A549 treated with CORT108297 at 1 μM for 4 hours (cell line): ENCODE measurements around the gene TBCB. TPM values are rescaled to one million over a fixed set of nuclear protein-coding genes. Genes with fewer than 3 reads are reported as not detected.

Experiments
- total RNA-seq: library from RNA; stranded (reverse); fragments of 200-300 nt; extraction: Qiagen RNA extraction; gene quantifications from 5 replicates; pipeline ENCODE4 v1.2.3, GENCODE V29; 2022

Gene TBCB
- 409 to 569 TPM (median 558 TPM) in 5 replicates for total RNA-seq

GRCh38 chr19:36115453-36116343, at the start of gene TBCB:
TSS of gene TBCB (plus strand) at chr19:36115468. CDS start at chr19:36115561, 93 bp downstream.

DNA sequence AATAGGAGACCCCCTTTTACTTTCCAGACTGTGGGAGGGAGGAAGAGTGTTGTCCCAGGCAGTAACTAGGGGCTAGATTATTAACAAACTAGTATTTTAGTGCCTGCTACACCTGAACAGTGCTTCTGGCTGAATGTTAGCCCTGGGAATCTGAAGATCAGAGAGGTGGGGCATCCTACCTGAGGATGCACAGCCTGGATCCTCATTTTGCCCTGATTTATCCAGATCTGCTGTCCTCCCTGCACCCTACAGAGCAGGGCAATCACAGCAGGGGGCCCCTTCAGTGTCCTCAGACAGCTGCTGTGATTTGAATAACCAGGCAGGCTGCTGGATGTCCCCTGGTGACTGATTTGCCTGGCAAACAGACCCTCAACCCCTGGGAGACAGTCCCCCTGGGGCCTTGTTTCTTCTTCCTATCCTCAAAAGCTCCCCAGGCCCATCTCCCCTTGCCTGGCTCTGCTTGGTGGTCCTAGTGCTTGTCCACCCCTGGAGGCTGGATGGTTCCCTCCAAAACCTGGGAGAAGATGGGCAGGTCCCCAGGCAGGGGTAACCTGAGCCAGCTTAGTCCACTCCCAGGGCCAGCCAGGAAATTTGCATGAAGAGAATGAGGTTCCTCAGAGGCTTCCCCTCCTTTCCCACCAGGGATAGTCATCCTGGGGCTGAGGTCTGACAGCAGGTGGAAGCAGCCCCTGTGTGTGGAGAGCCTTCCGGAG, 4.6 kb upstream of the TBCB start, which contains the start of gene OVOL3:
Gene OVOL3 (plus strand): TSS at position 657 of the 713 bp plus-strand sequence. CDS start 60 bp downstream, outside the sequence.

DNA sequence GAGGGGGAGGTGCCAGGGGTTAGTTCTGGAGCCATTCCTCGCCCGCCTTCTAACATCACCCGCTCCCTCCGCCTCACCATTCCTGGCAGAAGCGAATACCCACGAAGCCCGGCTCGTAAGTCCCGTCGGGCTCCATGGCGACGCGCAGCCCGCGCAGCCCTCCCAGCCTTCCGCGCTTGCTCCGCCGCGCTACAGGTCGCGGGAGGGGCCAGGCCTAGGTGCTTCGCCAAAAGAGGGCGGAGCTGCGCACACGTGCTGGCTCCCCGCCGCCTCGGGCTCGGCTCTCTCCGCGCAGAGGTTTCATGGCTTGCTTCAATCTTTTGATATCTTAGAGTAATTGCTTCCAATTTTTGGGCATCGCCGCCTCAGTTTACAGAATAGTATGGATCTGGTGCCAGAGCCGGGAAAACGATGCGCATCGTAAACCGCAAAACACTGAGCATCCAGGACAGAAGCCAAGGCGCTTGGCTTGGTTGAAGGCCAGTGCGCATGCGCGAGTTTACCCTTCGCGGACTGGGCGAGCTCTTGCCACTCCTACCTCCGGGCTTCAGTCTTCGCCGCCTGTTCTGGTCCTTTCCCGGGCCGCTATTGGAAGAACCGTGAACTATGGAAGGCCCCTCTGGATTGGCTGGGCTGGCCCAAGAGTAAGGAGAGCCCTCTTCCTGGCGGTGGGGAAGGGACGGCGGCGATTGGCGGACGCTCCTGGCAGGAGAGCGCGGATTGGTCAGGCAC, 381 bp upstream of the TBCB start, which contains the start of gene POLR2I:
Gene POLR2I (minus strand): TSS at position 155 of the 732 bp plus-strand sequence. CDS start 19 bp downstream, at position 136.

GRCh38 chr19:36139473-36140303, 24.4 kb downstream of the TBCB start, which contains the start of gene CAPNS1:
TSS of gene CAPNS1 (plus strand) at chr19:36140066. CDS start at chr19:36141012, 946 bp downstream.

GRCh38 chr19:36152352-36153091, 37.3 kb downstream of the TBCB start, which contains the start of gene COX7A1:
TSS of gene COX7A1 (minus strand) at chr19:36152447. CDS start at chr19:36152407, 40 bp downstream.

Other genes starting within 250 kb of the TBCB start
- 62.9 to 100 TPM (median 98.2 TPM) in 5 replicates for gene APLP1, start 246.9 kb upstream of the TBCB start, total RNA-seq
- gene NFKBID, start 214.9 kb upstream of the TBCB start, total RNA-seq: 6.6 to 10.3 TPM (median 7.4 TPM) in 5 replicates
- 0.28 to 0.76 TPM (median 0.62 TPM) in 4 of 5 replicates, not detected in the other for gene HCST, start 212.9 kb upstream of the TBCB start, total RNA-seq
- gene TYROBP, start 207.2 kb upstream of the TBCB start, total RNA-seq: not detected in 5 replicates
- gene LRFN3, start 179.1 kb upstream of the TBCB start, total RNA-seq: 15.6 to 25.9 TPM (median 22.3 TPM) in 5 replicates
- 28.9 to 53.3 TPM (median 48.7 TPM) in 5 replicates for gene SDHAF1, start 120.3 kb upstream of the TBCB start, total RNA-seq
- 0.10 to 0.50 TPM (median 0.33 TPM) in 5 replicates for gene SYNE4, start 106.7 kb upstream of the TBCB start, total RNA-seq
- gene ALKBH6, start 101.3 kb upstream of the TBCB start, total RNA-seq: 24.0 to 27.0 TPM (median 26.6 TPM) in 5 replicates
- 0.68 to 1.1 TPM (median 0.92 TPM) in 5 replicates for gene CLIP3, start 82.6 kb upstream of the TBCB start, total RNA-seq
- gene THAP8, start 61.2 kb upstream of the TBCB start, total RNA-seq: 5.2 to 8.2 TPM (median 7.8 TPM) in 5 replicates
- gene WDR62, start 60.6 kb upstream of the TBCB start, total RNA-seq: 19.8 to 31.7 TPM (median 27.4 TPM) in 5 replicates
- gene OVOL3, start 4.3 kb upstream of the TBCB start, total RNA-seq: 0.15 to 0.74 TPM (median 0.38 TPM) in 4 of 5 replicates, not detected in the other
- 244 to 270 TPM (median 252 TPM) in 5 replicates for gene POLR2I, start 593 bp upstream of the TBCB start, total RNA-seq
- gene CAPNS1, start 24.6 kb downstream of the TBCB start, total RNA-seq: 1,500 to 2,226 TPM (median 2,198 TPM) in 5 replicates
- gene COX7A1, start 37.0 kb downstream of the TBCB start, total RNA-seq: not detected in 5 replicates
- gene ZNF565, start 99.2 kb downstream of the TBCB start, total RNA-seq: 3.6 to 4.5 TPM (median 3.9 TPM) in 5 replicates
- 109 to 187 TPM (median 114 TPM) in 5 replicates for gene ZNF146, start 99.6 kb downstream of the TBCB start, total RNA-seq